HG03575 (cell line): ENCODE data around the gene SNTB2.

Experiments used
- ATAC-seq: cut with Tn5 transposase; IDR thresholded peaks from one replicate; pipeline ENCODE4 v1.9.1; 2021; ENCODE audit not compliant: unreplicated experiment, insufficient number of reproducible peaks, low FRiP score; ENCODE audit errors: extremely low read depth

The SNTB2 gene

DNA sequence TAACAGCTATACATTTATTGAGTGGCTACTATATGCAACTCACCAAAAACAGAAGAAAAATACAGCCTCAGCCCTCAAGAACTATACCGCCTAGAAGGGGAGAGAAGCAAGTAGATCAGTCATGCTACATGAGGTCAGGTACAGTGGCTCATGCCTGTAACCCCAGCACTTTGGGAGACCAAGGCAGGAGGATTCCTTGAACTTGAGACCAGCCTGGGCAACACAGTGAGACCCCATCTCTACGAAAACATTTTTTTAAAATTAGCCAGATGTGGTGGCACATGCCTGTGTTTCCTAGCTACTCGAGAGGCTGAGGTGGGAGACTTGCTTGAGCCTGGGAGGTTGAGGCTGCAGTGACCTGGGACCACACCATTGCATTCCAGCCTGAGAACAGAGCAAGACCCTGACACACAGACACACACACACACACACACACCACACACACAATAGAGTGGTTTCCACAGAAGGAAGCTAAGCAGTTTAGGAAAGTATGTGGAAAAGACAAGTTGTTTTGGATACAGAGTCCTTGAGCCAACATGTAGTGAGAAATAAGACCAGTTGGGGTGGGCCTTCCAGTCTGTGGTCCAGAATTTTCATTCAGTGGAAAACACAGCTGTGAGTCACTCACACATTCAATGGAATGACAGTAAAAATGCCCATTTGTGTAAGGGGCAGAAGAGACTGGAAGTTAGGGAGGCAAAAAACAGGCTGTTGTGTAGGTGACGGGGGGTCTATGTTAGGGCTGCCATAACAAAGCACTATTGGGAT lies 10.7 kb upstream of the SNTB2 start:
- no peak for ATAC-seq

DNA sequence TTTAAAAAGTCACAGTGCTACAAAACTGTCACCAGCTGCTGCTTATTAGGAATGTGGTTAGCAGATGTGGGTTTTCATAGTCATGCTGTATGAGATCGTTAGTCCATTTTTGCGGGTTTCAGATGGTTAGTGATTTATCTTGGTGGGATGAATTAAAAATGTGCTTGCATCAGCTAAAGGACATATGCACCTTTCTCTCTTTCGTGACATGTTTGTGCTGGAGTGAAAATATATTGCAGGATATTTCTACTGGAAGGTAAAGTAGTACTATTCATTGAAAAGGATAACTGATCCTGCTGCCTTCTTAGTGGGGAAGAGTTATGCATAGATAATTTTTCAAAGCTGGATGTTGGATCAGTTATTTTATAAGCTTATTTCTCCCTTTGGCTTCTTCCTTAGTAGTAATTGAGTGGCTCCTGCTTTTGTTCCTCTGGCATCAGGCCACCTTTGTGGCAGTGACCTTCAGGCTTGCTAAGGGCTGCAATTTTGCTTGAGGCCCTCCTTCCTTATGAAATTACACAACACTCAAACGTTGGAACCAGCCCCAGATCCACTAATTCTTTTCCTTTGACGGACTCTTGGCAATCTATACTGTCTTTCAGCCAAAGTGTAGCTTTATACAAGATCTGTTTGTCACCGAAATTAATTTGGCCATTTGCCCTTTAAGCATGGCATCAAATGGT lies 7.5 kb upstream of the SNTB2 start:
- no peak for ATAC-seq

DNA sequence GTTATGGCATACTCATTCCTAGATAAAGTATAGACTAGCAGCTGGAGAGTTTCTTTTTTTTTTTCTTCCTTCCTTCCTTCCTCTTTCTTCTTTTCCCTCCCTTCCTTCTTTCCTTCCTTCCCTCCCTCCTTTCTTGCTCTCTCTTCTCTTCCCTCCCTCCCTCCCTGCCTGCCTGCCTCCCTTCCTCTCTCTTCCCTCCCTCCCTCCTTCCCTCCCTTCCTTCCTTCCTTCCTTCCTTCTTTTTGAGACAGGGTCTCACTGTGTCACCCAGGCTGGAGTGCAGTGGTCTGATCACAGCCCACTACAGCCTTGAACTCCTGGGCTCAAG lies 7.0 kb upstream of the SNTB2 start:
- no peak for ATAC-seq

DNA sequence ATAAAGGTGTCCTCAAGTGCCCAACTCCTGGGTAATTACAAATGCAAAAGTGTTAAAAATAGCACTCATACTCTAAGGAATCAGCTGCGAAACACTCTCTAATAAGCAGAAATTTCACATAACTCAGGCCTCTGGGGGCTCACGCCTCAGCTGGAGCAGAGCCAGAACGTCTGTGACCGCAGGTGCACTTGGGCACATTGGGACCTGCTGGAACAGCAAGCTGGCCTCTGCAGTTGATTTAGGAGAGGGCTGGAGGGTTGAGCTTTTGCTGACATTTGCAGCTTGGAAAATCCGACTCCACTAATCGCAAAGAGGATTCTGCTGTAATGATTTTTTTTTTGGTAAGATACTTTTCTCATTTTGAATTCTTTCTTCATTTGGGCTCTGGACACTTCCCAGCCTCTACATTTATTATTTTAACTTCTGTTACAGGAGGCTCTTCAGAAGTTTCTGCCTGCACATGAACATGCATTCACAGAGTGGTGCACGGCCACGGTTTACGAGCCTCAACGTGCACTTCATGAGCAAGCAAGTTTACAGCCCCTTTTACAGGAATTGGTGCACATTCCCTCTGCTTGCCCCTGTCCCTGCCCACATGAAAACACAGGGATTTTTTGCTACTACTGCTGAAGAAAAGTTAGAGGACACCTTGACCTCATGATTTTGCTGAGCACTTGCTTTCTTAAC lies 4.1 kb upstream of the SNTB2 start:
- ATAC-seq: no peak

DNA sequence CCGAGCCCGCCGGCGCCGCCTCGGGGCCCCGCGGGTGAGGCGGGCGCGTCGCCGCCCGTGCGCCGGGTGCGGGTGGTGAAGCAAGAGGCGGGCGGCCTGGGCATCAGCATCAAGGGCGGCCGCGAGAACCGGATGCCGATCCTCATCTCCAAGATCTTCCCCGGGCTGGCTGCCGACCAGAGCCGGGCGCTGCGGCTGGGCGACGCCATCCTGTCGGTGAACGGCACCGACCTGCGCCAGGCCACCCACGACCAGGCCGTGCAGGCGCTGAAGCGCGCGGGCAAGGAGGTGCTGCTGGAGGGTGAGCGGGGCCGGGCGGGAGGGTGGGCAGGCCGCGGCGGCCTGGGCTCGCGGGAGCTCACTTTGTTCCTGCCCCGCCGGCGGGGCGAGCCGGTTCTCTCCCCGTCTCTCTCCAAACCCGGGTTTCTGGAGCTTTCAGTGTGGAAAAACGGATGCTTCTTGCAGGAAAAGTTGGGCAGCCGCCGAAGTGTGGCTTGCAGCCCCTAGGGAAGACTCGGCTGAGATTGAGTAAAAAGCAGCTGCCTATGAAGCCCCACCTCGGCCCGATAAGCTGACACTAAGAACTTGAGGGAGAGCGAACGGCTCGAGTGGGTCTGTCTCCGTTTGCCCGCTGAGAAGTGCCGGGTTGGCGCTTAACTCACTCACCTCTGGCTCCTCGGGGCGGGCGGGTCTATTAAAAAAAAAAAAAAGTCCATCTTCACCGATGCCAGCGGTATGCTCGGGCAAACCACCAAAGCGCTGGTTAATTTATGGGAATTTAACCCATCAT lies 677 bp downstream of the SNTB2 start:
- ATAC-seq: no peak

DNA sequence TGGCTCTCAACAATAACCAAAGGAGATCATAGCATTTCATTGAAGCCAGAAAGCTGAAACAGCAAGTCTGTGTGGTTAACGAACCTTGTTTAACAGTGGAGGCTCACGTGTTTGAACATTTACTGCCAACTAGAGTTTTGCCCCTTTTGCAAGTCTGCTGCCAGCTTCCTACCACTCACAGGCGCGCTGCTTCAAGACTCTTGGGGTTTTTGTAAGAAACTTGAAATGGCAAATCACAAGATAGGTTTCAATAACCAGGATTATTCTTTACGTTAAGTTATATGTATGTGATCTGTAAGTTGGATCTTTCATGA lies 1.2 kb downstream of the SNTB2 start:
- no peak for ATAC-seq

- no peak for ATAC-seq
These were observed 1.8 kb downstream of the SNTB2 start for GRCh38 chr16:69188716-69189115.

- ATAC-seq: no peak
These were observed 3.2 kb downstream of the SNTB2 start for GRCh38 chr16:69190046-69190588.

GRCh38 chr16:69190598-69190997 lies 3.6 kb downstream of the SNTB2 start:
- ATAC-seq: no peak

GRCh38 chr16:69191136-69191535 lies 4.2 kb downstream of the SNTB2 start:
- no peak for ATAC-seq

GRCh38 chr16:69193855-69194254 lies 6.9 kb downstream of the SNTB2 start:
- no peak for ATAC-seq

- ATAC-seq: no peak
These were observed 7.5 kb downstream of the SNTB2 start for GRCh38 chr16:69194488-69194887.

- ATAC-seq: no peak
These were observed 8.5 kb downstream of the SNTB2 start for GRCh38 chr16:69195369-69196029.

DNA sequence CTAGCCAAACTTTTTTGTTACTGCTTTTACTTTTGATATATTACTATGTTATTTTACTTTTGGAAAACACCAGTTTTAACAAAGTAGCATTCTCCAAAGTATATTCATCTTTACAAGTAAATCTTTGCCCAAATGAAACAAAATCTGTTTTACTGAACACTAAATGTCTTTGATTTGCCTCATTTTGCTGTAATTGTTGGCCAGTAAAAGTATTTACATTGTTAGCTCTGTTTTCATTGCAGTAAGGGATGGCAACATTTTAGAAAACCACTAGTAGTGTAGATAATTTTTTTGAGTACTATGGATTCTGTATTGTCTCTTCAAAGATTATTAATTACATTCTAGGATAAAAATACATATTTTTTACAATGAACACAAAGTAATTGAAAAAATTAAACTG lies 10.6 kb downstream of the SNTB2 start:
- ATAC-seq: no peak

- no peak for ATAC-seq
These were observed 12.4 kb downstream of the SNTB2 start for GRCh38 chr16:69199382-69199781.

GRCh38 chr16:69201291-69201690 lies 14.3 kb downstream of the SNTB2 start:
- ATAC-seq: no peak

- no peak for ATAC-seq
These were observed 14.8 kb downstream of the SNTB2 start for GRCh38 chr16:69201787-69202186.

GRCh38 chr16:69204172-69204571 lies 17.2 kb downstream of the SNTB2 start:
- ATAC-seq: no peak

DNA sequence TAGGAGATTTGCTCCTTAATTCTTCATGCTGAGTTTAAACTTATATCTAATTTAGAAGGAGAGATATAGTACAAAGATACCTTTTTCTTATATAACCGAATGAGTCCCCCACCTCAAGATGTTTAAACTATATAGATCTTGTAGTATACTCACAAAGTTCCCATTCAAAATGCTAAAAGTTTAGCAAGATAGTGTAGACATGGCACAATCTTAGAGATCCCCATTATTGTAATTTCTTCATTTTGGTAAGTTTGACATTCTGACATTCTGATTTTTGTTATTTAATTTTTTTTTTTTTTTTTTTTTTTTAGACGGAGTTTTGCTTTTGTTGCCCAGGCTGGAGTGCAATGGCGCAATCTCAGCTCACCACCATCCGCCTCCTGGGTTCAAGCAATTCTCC lies 22.8 kb downstream of the SNTB2 start:
- ATAC-seq: no peak
